ENCODE measurements around the gene RRN3.
A peak's percentile ranks its signal among the peaks of the same experiment; 100 is the strongest.
"Not testable (repeated sequence)": the region's sequence is repeated elsewhere in the genome, so short reads cannot be mapped to it uniquely, and the experiment has no call there.

RRN3 gene

GRCh38 chr16:15093955-15094827 is at the start of gene RRN3:
RRN3 (minus strand) TSS chr16:15094272; CDS start chr16:15094233, 39 bp downstream.
- DNase-seq: peak; percentile 38

GRCh38 chr16:15143601-15144091 is 49.6 kb upstream of the RRN3 start:
- DNase-seq: not testable (repeated sequence)

- DNase-seq: not testable (repeated sequence)
Measured at GRCh38 chr16:15142891-15143600, 49.0 kb upstream of the RRN3 start.

- not testable (repeated sequence) for DNase-seq
Measured at GRCh38 chr16:15142107-15142890, 48.2 kb upstream of the RRN3 start.

- no peak for DNase-seq
Measured at GRCh38 chr16:15141586-15141985, 47.5 kb upstream of the RRN3 start.

- DNase-seq: not testable (repeated sequence)
Measured at GRCh38 chr16:15140444-15141365, 46.6 kb upstream of the RRN3 start.

GRCh38 chr16:15137514-15137913 is 43.4 kb upstream of the RRN3 start:
- DNase-seq: not testable (repeated sequence)

- DNase-seq: not testable (repeated sequence)
Measured at GRCh38 chr16:15135483-15136360, 41.6 kb upstream of the RRN3 start.

- DNase-seq: not testable (repeated sequence)
Measured at GRCh38 chr16:15134752-15135482, 40.8 kb upstream of the RRN3 start.

GRCh38 chr16:15133554-15133953 is 39.5 kb upstream of the RRN3 start:
- DNase-seq: not testable (repeated sequence)

GRCh38 chr16:15132719-15133428 is 38.8 kb upstream of the RRN3 start:
- not testable (repeated sequence) for DNase-seq

GRCh38 chr16:15130943-15131700 is 37.0 kb upstream of the RRN3 start:
- not testable (repeated sequence) for DNase-seq

GRCh38 chr16:15130256-15130932 is 36.3 kb upstream of the RRN3 start:
- DNase-seq: not testable (repeated sequence)

GRCh38 chr16:15127641-15128425 is 33.8 kb upstream of the RRN3 start:
- DNase-seq: not testable (repeated sequence)

- not testable (repeated sequence) for DNase-seq
Measured at GRCh38 chr16:15100372-15100987, 6.4 kb upstream of the RRN3 start.

- DNase-seq: not testable (repeated sequence)
Measured at GRCh38 chr16:15099366-15099909, 5.4 kb upstream of the RRN3 start.

All from NCI-H1417 treated with DMSO at 0.1 percent for 48 hours (cell line).